HFFc6 (cell line): ENCODE measurements around the gene TP53RK. TPM values are rescaled to one million over a fixed set of nuclear protein-coding genes. Genes with fewer than 3 reads are reported as not detected.

Source experiments
- DNase-seq: peaks from one replicate; pipeline ENCODE4 v3.0.0-alpha.2; 2018
- H3K27ac Mint-ChIP-seq: 2 replicates; pipeline ENCODE4 v1.8.0; 2020; ENCODE audit warnings: mild to moderate bottlenecking, mixed read lengths
- H3K27me3 Mint-ChIP-seq: 2 replicates; pipeline ENCODE4 v1.8.0; 2021; ENCODE audit warnings: mild to moderate bottlenecking, moderate library complexity, mixed read lengths; ENCODE audit not compliant: insufficient read depth
- H3K36me3 Mint-ChIP-seq: 2 replicates; pipeline ENCODE4 v1.8.0; 2021; ENCODE audit warnings: low read depth, mixed read lengths
- H3K4me1 Mint-ChIP-seq: 2 replicates; pipeline ENCODE4 v1.8.0; 2020; ENCODE audit warnings: low read depth, mixed read lengths
- H3K4me3 Mint-ChIP-seq: 2 replicates; pipeline ENCODE4 v1.8.0; 2020; ENCODE audit warnings: mild to moderate bottlenecking, moderate library complexity, mixed read lengths
- H3K9me3 Mint-ChIP-seq: 2 replicates; pipeline ENCODE4 v1.8.0; 2020; ENCODE audit warnings: mild to moderate bottlenecking, mixed read lengths
- total RNA-seq, 6 experiments: library from RNA; stranded (reverse); fragmentation: NEBNext Ultra II Directional; extraction: Animal tissue kit (Norgen Biotek cat#: 25700); gene quantifications; 2 replicates in 1 of 6; 3 replicates in 5 of 6; pipeline ENCODE4 v1.2.3, GENCODE V29; 2021
- TF ChIP-seq, protein P1 (sequence below): fragments of 200-600 bp; sonication (generic); IDR thresholded peaks from 2 replicates; pipeline ENCODE4 v1.5.0; 2021; ENCODE audit warnings: antibody characterized with exemption, mild to moderate bottlenecking

TP53RK gene
- total RNA-seq, 6 experiments from 2014 or later = 14.8 to 20.0 (median 15.8) TPM

DNA sequence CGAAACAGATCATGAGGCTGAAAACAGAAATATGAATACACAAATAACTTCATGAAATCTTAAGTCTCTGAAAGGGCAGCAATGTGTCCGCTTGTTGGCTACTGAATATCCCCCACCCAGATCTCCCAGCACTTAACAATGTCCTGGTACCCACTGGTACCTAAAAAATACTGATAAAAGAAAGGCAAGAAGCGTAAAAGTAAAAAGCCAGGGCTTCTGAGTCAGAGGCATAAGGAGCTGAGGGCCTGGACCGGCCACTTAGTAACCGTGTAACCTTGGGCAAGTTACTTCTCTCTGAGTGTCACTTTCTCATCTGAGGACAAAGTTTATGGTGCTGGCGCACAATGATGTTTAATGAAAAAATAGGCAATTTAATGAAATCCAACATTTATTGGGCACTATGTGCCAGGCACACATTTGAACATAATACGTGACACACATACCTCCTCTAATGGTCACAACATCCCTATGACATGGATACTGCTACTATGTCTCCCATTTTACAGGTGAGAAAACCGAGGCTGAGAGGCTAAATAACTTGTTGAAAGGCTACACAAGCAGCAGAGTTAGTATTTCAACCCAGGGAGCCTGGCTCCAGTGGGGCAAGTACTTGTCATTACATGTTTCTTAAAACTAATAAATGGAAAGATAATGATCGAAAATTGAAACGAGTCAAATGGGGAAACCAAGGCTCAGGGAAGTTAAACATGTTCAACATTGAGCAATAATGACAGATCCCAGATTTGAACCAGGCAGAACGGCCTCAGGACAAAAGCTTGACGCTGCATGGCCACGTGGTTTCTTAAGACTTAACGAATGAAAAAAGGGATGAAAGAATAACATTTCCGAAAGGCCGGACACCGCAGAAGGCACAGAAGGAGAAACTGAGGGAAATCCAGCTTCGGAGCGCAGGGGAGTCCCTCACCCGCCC lies 828 bp downstream of the TP53RK start:
- Mint-ChIP-seq H3K27ac (peak overlapping the region; percentile 95), H3K4me3 (peak overlapping the region; percentile 97), H3K36me3 (peaks cover 27% of the 10 kb centered on the region), H3K4me1 (peaks cover 64% of the 10 kb centered on the region), H3K9me3 (no peaks in the 10 kb centered on the region; the same call in 1 of the 2 replicates), H3K27me3 (peaks cover 6% of the 10 kb centered on the region)
- TF ChIP-seq, protein P1, sequence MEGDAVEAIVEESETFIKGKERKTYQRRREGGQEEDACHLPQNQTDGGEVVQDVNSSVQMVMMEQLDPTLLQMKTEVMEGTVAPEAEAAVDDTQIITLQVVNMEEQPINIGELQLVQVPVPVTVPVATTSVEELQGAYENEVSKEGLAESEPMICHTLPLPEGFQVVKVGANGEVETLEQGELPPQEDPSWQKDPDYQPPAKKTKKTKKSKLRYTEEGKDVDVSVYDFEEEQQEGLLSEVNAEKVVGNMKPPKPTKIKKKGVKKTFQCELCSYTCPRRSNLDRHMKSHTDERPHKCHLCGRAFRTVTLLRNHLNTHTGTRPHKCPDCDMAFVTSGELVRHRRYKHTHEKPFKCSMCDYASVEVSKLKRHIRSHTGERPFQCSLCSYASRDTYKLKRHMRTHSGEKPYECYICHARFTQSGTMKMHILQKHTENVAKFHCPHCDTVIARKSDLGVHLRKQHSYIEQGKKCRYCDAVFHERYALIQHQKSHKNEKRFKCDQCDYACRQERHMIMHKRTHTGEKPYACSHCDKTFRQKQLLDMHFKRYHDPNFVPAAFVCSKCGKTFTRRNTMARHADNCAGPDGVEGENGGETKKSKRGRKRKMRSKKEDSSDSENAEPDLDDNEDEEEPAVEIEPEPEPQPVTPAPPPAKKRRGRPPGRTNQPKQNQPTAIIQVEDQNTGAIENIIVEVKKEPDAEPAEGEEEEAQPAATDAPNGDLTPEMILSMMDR = no peak
- peak; percentile 23 for DNase-seq

DNA sequence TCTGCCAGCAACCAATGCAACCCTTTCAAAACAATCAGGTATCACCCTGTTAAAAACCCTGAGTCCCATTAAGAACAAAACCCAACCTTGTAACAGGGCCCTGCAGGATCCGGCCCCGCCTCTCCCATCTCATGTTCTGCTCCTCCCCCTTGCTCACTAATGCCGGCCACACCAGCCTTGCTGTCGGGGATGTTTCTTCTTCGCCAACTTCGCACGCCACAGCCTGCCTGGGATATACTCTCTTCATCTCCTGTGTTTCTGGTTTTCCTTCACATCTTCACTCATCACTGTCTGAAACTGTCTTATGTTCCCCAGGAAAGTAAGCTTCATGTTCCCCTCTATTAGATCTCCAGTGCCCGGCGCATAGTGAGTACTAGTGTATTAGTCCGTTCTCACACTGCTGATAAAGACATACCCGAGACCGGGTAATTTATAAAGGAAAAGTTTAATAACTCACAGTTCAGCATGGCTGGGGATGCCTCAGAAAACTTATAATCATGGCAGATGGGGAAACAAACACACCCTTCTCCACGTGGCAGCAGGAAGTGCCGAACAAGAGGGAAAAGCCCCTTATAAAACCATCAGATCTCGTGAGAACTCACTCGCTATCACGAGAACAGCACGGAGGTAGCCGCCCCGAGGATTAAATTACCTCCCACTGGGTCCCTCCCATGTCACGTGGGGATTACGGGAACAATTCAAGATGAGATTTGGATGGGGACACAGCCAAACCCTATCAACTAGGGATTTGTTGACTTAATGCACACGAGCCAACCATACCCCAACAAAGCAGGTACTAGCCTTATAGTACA lies 5.1 kb downstream of the TP53RK start:
- Mint-ChIP-seq H3K36me3 (peaks cover 27% of the 10 kb centered on the region), H3K27ac (peak overlapping the region; percentile 89), H3K27me3 (peaks cover 4% of the 10 kb centered on the region), H3K4me1 (peaks cover 60% of the 10 kb centered on the region), H3K4me3 (peak overlapping the region; percentile 86), H3K9me3 (no peaks in the 10 kb centered on the region)
- TF ChIP-seq, protein P1 = no peak
- DNase-seq = peak; percentile 73

DNA sequence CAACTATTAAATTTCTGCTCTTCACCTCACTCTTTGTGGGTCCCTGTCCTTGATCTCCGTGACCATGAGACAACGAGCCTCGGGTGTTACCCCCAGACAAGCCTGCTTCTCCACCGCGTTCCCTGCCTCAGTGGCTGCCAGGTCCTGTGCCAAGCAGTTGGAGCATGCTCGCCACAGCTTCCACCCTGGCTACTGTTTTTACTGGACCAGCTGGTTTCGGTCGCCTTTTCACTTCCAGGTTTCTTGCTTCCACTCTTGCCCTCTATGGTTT lies 5.6 kb downstream of the TP53RK start:
- Mint-ChIP-seq H3K27me3 (peaks cover 4% of the 10 kb centered on the region), H3K4me3 (peak overlapping the region; percentile 86), H3K4me1 (peaks cover 60% of the 10 kb centered on the region), H3K27ac (peak overlapping the region; percentile 89), H3K36me3 (peaks cover 25% of the 10 kb centered on the region), H3K9me3 (no peaks in the 10 kb centered on the region)
- no peak for DNase-seq
- TF ChIP-seq, protein P1 = no peak

DNA sequence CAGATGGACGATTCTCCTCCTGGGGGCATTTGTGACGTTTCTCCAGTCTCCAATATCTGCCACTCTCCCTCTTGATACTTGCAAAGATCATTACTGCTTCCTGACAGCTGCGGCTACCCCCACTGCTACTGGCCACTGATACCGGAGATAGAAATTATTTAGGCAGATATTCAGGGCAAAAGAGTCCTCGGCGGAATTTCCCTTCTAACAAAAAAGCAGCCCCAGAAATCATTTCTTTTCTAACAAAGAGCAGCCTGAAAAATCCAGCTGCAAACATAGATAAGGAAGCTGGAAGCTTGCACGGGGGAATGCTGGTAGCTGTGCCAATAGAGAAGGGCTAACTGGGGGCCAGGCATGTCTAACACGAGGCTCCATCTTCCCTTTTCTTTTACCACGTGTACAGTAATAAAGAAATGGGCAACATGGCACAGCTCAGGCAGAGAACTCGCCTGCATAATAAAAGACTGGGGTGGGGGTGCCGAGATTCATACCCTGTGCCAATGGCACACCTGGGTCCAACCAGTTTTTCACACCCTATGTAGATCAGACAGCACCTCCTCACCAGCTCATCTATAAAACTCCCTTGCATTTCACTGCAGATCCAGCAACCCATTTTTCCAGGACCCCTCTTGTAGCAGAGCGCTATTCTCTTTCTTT lies 6.1 kb downstream of the TP53RK start:
- H3K27ac Mint-ChIP-seq = peak overlapping the region; percentile 89
- peak overlapping the region; percentile 86 for H3K4me3 Mint-ChIP-seq
- peaks cover 21% of the 10 kb centered on the region for H3K36me3 Mint-ChIP-seq
- DNase-seq = no peak
- H3K4me1 Mint-ChIP-seq = peaks cover 56% of the 10 kb centered on the region
- H3K27me3 Mint-ChIP-seq = peaks cover 4% of the 10 kb centered on the region
- TF ChIP-seq, protein P1 = no peak
- no peaks in the 10 kb centered on the region for H3K9me3 Mint-ChIP-seq

DNA sequence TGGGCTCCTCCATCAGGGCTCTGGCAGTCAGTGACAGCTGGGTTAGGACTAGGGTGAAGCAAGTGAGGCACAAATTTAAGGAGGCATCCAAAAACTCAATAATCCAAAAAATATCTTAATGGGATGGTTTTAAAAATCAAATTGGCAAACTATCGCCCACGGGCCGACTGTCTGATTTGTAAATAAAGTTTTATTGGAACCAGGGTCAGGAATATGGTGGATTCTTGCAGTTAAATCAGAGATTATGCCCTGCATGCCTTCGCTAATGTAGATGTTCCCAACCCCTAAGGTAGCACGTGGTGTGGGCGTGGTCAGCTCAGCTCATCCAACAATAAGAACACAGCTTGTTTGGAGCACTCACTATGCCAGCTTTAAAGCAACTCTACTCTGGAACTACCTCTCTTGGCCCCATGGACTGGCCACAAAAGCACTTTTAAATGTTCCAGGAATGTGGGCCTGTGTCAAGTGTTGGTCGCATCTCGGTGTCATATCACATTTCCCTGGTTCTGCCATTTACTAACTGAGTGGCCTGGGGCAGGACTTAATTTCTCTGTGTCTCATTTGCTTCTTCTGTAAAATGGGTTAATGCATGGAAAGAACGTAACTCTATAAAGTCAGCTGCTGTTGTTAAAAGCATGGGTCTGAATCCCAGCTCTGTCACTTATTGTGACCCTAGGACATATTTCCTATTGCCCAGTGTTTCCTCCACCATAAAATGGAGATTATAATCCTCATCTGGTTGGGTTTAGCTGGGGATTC lies 7.0 kb downstream of the TP53RK start:
- H3K4me3 Mint-ChIP-seq = peak overlapping the region; percentile 86; the same call in 1 of the 2 replicates
- no peaks in the 10 kb centered on the region for H3K9me3 Mint-ChIP-seq
- no peak overlapping the region for H3K27ac Mint-ChIP-seq
- TF ChIP-seq, protein P1 = no peak
- H3K4me1 Mint-ChIP-seq = peaks cover 47% of the 10 kb centered on the region
- DNase-seq = no peak
- peaks cover 21% of the 10 kb centered on the region for H3K36me3 Mint-ChIP-seq
- peaks cover 4% of the 10 kb centered on the region for H3K27me3 Mint-ChIP-seq
